ENCODE results near the gene DRC3.

DRC3 gene

DNA sequence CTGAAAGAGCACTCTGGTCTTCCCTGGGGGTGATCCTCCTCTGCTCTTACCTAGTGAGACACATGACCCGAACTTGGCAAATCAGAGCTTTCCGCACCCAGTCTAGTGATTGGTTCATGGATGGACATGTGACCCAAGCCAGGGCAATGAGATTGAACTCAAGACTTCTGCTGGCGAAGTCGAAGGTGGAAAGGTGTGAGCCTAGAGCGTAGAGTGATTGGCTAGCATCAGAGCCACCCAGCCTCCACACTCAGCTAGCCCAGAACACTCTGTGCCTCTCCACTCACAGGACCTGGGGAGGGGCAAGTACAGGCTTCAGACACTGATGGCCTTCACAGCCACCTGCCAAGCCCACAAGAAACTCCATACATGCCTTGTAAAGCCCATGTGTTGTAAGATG lies 48.7 kb downstream of the DRC3 start:
- no peak for DNase-seq (ENCODE audit: low read depth in 3 of 3)

DNA sequence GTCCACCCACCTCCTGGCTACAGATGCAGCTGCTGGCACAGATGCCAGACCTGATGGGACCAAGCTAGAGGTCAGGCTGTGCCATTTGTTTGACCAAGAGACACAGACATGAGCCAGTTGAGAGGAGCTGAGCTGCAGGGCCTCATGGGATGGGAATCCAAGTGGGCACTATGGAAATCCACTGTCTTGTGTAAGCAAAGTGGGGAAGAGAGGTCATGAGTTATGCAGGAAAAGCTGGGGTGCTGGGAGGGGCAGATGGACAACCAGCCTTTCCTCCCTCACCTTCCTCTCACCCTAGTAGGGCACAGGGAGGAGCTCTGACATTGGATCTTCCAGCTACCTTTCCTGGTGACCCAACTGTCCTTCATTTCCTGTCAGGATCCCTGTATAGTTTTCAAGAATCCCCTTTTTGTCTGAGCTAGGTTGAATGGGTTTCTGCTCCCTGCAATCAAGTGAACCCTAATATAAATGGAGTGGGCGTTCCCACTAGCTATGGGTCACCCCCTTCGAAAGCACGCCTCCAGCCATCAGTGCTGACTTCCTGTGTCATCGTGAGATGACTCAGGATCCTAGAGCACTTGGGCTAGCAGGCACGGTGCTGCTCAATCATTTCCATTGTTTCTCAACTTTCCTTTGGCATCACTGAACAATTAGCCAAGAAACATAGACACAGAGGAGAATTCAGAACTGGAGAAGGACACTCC lies 52.7 kb downstream of the DRC3 start:
- no peak for DNase-seq (ENCODE audit: low read depth in 3 of 3)

DNA sequence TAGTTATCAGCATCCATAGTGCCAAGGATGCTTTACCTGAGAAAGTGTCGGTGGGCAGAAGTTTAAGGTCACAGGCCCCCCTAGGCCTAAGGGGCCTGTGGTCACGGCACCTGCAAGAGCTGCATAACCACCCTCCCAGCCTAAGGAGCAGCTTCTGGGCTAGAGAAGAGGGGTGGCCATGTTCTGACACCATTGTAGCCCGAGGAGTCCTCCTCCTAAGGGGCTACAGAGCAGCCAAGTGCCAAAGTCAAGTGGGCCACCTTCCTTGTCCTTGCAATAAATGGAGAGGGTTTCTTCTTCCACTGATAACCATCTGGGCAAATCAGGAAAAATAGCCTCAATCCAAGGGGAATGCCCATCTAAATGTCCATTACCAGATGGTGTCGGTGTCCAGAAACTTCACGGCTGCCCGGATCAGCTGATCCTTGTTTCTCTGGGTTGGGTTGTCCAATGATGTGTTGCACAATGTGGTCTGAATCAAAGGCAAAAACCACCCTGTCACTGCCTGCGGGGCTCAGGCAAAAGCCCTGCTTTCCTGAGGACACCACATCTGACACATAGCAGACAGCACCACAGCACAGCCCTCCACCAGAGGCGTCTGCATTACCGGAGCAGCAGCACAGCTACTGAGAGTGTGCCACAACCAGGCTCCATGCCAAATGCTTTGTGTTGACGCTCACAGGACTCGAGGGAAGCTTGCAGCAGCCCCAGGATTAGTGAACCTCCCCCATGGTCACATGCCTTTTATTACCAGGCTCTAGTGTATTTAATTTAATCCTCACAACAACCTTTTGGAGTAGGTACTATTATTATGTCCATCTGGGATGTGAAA lies 53.5 kb downstream of the DRC3 start:
- no peak for DNase-seq (ENCODE audit: low read depth in 3 of 3)

DNA sequence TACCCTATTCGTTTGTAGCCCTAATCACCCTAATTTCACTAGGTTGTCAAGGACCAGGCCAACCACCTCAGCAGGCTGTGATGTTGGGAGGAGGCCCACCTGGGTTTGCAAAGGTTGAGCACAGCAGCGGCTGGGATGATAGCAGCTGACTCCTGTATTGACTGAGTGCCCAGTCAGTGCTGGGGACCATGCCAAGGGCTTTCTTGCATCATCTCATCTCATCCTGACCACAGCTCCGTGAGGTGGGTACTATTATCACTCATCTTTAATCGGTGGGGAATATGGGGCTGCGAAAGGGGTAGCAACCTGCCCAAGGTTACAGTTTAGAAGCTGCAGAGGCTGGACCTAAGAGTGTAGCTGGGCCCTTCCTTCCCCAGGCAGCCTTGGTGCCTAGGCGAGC lies 54.6 kb downstream of the DRC3 start:
- DNase-seq (ENCODE audit: low read depth in 3 of 3): no peak

DNA sequence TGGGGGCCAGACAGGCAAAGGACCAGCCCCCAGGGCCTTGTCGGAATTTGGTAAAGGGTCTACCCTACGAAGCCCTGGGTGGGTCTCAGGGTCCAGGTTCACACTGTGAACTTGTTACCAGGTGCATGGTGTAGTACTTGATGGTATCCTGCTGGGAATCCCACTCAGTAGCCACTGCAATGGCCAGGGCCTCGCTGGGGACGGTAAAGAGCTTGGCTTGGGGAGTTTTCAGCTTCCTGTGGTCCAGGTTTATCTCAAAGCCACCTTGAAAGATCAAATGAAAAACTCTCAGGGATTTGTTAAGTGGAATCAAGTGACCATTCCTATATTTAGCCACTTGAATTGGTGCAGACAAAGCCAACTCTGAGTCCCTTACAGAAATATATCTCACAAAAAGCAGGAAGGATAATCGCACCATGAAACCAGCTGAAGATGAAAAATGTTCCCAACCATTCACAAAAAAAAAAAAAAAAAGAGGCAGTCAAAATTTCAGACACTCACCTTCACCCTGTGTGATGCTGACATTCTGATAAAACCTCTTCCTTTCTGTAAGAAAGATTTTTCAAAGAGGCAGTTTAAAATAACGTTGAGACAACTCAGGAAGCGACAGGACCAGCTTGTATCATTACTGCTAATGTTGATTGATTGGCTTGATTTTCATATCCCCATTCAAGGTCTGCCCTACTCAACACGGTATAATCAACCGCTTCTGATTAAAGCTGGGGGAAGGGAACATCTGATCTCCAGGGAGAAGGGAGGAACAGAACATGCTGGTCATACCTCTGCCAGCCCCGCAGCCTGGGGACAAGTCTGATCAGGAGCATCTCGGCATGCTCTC lies 55.7 kb downstream of the DRC3 start:
- no peak for DNase-seq (ENCODE audit: low read depth in 3 of 3)

DNA sequence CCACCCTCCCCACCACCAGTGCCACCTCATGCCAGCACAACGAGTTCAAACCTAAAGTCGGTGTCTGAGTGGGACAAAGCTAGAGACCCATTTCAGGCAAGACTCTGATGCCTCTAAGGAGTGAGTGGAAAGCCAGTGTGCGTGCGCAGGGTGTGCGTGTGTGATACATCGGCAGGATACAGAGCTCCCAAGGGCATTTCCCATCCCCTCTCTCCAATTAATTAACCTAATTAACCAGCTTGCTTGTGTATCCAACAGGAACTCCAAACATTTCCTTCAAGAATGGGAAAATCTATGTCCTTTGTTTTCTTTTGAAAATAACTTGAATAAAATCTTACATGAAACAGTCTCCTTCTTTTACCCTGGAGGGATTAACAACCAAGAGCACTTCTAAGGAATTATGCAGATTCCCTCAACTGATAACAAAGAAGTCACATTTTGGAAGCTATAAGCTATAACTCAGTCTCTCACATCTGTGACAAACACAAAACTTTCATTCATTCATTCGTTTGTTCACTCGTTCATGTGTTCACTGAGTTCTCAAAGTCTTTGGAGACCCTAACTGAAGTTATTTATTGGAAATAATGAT lies 56.4 kb downstream of the DRC3 start:
- DNase-seq (ENCODE audit: low read depth in 3 of 3): no peak

DNA sequence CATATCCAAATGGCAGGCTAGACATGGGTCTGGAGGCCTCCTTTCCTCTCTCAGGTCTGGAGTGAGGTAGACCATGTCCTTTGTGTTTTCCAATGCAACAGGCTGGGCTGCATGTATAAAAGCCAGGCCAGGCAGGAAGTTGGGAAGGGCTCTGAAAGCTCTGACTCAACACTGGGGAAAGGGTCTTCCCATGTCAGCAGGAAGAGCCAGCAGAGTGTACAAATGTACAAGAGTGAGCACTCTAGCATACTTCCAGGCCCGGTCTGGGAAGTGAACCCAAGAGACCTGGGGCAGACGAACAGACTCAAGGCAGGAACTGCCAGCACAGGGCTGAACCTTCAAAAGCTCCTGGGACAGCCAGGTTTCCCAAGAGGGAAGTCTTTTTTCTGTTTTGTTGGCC lies 59.3 kb downstream of the DRC3 start:
- DNase-seq (ENCODE audit: low read depth in 3 of 3): no peak

DNA sequence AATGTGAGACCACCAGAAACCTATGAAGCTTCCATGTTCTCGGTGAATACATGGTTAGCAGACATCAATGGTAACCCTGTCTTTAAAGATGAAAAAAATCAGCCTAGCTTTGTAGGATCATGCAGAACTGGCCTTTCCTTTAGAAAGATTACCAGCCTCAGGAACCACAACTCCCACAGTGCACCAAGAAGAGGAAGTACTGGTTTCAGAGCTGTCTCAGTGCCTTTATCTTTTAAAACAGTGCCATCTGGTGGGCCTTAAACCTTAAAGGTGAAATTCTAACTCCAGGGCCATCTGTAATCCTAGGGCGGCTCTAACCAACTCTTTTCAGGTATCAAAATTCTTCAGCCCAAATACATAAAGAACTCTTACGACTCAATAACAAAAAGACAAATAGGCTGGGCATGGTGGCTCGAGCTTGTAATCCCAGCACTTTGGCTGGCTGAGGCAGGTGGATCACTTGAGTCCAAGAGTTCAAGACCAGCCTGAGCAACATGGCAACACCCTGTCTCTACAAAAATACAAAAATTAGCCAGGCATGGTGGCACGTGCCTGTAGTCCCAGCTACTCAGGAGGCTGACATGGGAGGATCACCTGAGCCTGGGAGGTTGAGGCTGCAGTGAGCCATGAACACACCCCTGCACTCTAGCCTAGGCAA lies 60.9 kb downstream of the DRC3 start:
- DNase-seq (ENCODE audit: low read depth in 3 of 3): peak in 2 of 3 donors; percentile 11 to 43

DNA sequence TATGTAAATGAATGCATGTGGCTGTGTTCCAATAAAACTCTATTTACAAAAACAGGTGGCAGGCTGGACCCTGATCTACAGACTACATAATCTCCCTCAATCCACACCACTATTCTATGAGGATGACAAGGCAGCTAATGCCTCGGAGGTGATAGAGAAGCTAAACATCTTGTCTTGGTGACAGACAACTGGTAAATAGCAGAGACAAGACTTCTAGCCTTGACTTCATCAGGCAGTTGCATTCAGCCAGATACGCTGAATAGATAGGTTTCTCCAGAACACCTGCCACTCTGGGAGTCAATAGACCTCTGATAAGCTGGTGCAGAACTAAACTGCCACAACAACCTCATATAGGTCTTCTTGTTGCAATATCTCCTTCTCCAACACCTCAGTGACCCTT lies 63.0 kb downstream of the DRC3 start:
- DNase-seq (ENCODE audit: low read depth in 3 of 3): no peak

DNA sequence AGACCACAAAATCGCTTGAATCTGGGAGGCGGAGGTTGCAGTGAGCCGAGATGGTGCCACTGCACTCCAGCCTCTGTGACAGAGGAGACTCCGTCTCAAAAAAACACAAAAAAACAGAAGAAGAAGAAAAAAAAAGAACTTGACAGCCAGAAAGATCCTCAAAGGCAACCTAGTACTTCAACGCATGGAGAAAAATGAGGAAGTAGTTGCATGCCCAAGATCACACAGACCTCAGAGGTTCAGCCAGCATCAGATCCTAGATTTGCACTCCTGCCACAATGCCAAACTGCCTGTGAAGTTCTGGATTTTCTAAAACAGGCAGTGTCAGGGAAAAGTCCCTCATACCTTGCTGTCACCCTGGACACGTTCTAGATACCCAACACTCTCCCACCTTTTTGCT lies 64.8 kb downstream of the DRC3 start:
- no peak for DNase-seq (ENCODE audit: low read depth in 3 of 3)

DNA sequence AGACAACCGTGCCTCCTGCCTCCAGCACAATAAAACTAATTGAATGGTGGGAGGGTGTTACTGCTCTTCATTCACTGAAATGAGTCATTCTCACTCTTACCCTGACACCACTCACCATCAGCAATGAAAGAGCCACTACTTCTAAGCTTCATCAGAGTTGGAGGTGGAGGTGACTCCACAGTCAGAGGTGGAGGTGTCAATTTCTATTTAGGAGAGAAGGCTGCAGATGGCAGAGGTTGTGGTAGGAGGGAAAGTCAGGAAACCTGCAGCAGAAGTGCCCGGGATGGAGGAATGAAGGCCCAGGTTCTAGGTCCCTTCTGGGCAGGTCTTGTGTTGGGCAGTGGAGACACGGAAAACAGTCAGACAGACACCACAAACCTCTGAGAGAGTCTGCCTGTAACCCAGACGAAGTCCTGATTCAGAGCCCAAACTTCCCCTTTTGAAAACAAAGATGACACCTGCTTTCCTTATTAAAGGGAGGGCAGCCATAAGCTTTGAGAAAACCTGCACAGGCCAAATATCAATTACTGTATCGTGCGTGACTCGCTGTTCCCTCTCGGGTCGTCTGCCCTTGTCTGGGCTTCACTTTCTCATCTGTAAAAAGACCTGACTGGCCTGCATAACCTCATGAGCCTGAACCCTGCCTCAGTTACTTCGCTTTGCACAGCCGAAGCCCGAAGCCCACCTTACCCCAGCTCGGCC lies 65.6 kb downstream of the DRC3 start:
- DNase-seq (ENCODE audit: low read depth in 3 of 3): peak in 2 of 3 donors; percentile 4 to 10

DNA sequence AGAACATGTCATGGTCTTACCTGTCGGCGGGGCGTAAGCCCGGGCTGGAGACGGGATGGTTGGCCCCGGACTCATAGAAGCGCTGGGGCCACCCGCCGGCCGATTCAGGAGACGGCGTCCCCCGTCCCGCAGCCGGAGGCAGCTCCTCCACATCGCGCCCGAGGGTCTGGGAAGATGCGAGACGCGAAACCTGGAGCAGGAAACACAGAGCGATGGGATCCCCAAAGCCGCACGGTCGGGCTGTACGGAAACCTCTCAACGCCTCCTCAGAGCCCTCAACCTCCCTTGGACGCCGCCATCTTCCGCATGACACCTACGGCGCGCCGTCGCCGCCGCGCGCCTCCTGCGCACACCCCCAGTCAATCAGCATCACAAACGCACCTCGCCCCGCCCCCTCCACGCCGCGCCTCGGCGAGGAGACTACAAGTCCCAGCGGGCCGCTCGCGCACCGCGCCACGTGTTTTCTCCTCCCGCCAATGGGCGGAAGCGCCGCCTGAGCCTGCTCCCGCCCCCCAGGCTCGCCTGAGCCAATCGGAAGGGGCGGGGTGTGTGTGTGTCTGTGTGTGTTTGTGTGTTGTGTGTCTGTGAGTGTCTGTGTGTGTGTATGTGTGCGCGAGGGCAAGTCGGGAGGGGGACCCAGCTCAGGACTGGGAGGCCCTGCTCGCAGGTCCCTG lies 66.3 kb downstream of the DRC3 start, which contains the start of the genes ATPAF2 and GID4:
Gene ATPAF2, minus strand, starts transcription at position 308 of the 674 bp plus-strand sequence. Its CDS starts 155 bp downstream, at position 153.
Gene GID4, plus strand, starts transcription at position 548 of the 674 bp plus-strand sequence. Its CDS starts 57 bp downstream, at position 605.
- DNase-seq (ENCODE audit: low read depth in 3 of 3): peak; percentile 99

DNA sequence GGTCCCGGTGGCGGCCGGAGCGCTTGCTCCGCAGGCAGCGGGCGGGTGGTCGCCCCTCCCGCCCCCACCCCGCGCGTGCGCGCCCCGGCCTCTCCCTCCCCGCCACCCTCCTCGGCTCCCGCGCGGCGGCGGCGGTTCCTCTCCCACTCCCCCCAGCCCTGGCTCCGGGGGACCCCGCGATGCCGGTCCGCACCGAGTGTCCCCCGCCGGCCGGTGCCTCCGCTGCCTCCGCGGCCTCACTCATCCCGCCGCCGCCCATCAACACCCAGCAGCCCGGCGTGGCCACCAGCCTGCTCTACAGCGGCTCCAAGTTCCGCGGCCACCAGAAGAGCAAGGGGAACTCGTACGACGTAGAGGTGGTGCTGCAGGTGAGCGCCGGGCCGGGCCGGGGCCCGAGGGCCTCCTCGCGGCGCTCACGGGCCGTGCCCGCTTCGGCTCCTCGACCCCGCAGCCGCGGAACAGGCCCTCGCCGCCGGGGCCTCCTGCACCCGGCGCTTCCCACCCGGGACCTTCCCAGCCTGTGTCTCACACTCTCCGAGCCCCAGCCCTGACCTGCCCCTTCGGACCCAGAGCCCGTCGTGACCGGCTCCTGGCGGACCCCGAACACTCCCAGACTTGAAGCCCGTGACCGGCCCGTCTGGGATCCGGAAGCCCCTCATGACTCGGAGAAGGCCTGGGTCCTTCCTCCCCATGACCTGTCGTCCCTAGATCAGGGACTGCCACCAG lies 67.0 kb downstream of the DRC3 start:
- peak in 1 of 3 donors; percentile 24 for DNase-seq (ENCODE audit: low read depth in 3 of 3)

DNA sequence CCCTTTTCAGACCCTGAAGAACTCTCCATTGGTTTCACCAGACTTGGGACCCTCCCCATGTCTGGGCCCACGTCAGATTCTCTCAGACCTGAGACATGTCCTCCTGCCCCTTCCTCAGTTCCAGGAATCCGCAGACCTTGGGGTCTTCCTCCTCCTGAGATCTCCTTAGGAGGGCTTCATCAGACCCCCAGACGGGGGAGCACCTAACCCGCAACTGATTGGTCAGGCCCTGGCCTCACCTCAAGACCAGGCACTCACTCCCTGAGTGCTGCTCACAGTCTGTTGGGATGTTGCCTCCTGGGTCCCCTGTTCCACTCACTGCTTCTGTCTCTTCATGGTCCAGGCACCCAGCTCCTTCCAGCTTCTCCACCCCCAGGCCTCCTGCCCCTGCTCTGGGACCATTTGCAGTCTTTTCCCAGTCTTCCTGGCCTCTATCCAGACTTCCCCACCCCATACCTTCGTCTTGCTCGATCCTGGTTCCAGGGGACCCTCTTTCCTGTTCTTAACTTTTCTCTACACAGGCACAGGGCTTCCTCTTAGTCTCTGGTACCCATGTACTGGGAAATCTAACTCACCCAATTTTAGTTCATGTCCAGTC lies 67.7 kb downstream of the DRC3 start:
- no peak for DNase-seq (ENCODE audit: low read depth in 3 of 3)

DNA sequence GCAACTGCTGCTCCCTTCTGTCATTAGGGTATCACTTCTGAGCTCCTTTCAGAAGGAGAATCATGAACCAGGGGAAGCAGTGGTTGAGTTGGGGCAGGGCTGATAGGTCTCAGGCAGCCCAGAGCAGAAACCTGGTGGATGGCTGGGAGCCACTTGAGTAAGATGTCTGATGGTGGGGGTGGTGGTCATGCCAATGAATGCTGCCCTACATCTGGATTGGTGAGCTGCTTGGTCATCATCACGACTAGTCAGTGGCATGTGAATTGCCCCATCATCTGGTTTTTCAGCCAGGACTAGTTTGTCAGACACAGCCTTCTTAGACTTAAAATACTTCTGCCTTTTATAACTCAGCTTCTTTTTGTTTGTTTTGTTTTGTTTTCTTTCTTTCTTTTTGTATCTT lies 69.1 kb downstream of the DRC3 start:
- no peak for DNase-seq (ENCODE audit: low read depth in 3 of 3)

DNA sequence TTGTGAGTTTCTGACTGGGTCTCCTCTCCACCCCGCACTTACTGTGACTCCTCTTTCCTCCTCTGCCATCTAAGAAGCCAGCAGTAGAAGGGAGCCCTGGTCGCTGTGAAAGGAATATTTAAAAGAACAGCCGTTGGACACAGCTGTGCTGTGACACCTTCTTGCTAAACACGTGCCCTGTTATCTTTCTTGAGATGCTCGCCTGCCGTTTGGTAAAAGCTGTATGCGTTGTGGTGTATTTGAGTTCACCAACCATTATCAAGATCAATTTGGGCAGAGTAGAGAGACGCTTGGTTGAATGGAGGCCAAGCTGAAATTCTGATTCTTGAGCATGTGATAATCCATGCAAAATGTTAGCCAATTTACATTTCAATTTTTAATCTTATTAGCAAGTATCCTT lies 70.3 kb downstream of the DRC3 start:
- DNase-seq (ENCODE audit: low read depth in 3 of 3): no peak

DNA sequence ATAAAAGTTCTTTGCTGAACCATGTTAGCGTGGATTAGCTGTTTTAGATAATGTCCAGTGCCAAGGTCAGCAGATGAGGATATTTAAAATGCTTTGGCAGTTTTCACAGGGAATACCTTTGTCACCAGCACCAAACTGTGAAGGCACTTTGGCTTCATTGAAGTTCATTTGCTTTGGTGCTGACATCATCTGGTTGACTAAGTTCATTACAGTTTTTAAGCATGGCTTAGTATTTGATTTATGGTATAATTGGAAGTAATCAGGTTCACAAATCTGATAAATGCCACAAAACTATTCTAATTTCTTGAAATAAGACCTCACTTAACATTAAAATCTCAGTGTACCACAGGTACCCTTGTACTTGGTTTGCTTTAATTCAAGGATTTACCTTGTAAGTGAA lies 70.8 kb downstream of the DRC3 start:
- DNase-seq (ENCODE audit: low read depth in 3 of 3): no peak

DNA sequence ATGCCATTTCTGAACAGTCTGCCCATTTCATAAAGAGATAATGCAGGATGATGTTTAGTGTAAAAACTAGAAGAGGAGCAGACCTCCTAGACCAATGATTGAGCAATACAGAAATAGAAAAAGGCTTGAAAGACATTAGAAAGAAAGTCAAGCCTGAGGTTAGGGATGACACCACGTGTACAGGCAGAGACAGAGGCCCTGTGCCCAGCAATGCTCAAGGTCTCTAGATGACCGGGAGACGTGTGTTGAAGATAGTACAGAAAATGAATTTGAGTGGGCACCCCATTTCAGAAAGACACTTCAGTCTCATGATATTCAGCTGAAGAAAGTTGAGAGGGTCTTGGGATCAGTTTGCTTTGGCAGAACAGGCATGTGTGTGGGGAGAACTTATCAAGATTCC lies 71.9 kb downstream of the DRC3 start:
- no peak for DNase-seq (ENCODE audit: low read depth in 3 of 3)

All from stimulated activated CD4-positive, alpha-beta T cell treated with anti-CD3 and anti-CD28 coated beads, TNF-alpha, amount 100 ng/mL, for 48 hours (primary cell).